Activated T-cell treated with anti-CD3 and anti-CD28 coated beads, Interleukin-2, amount 50 U/mL, for 1 hour (primary cell): ENCODE measurements around the gene TCEANC.
A peak's percentile ranks its signal among the peaks of the same experiment; 100 is the strongest.
"Not testable (repeated sequence)": the region's sequence is repeated elsewhere in the genome, so short reads cannot be mapped to it uniquely, and the experiment has no call there.

Source experiments
- DNase-seq: peaks from one replicate; pipeline ENCODE4 v3.0.0-alpha.2; 2020

The TCEANC gene

GRCh38 chrX:13659063-13659462 lies 6.1 kb downstream of the TCEANC start:
- DNase-seq, result no peak

- DNase-seq, result no peak
Observed at GRCh38 chrX:13661735-13662288, 8.9 kb downstream of the TCEANC start.

GRCh38 chrX:13662355-13662791 lies 9.4 kb downstream of the TCEANC start:
- no peak for DNase-seq

DNA sequence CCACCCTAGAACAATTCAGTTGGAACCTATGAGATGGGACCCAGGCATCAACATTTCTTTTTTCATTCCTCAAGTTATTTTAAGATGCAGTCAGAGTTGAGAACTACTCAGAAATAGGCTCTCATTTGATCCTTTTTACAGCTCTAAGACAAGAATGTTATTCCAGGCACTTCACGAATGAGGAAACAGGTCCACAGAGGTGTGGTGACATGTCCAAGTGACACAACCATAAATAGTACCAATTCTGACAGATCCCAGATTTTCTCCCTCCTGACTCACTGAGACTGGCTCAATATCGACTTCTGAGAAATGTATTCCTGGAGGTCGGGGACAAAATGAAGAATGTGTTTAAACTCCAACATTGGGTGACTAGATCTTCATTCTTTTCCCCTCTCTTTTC lies 11.1 kb downstream of the TCEANC start:
- DNase-seq, result no peak

GRCh38 chrX:13666836-13667235 lies 13.9 kb downstream of the TCEANC start:
- no peak for DNase-seq

- no peak for DNase-seq
Observed at GRCh38 chrX:13667919-13668318, 15.0 kb downstream of the TCEANC start.

DNA sequence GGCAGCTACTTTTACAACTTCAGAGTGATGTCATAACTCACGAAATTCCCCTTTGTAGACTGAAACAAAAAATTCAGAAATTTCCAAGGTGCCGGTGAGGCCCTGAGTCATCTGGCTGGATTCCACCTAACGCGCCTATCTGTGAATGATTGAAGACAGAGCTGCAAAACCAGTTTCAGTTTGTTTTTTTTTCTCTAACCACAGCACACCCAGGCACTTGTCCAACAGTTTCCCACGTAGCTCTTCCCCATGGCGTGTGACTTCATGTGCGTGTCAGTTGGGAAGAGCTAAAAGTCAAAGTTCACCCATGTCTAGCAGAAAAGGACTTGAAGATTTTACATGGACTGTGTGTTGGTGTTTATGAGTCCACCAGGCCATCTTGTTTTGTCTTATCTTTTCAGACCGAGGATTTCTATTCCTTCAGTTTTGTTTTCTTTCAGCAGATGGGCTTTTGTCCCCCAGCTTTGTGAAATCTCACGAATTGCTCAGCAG lies 16.4 kb downstream of the TCEANC start:
- peak; percentile 28 for DNase-seq

DNA sequence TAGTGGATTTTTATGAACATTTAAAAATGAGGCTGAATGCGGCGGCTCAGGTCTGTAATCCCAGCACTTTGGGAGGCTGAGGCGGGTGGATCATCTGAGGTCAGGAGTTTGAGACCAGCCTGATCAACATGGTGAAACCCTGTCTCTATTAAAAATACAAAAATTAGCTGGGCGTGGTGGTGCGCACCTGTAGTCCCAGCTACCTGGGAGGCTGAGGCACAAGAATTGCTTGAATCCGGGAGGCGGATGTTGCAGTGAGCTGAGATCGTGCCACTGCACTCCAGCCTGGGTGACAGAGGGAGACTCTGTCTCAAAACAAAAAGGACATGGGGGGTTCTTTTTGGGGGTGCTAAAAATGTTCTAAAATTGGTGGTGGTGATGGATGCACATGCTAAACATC lies 16.8 kb downstream of the TCEANC start:
- not testable (repeated sequence) for DNase-seq

- DNase-seq, result no peak
Observed at GRCh38 chrX:13670197-13670596, 17.3 kb downstream of the TCEANC start.

- no peak for DNase-seq
Observed at GRCh38 chrX:13673016-13673415, 20.1 kb downstream of the TCEANC start.

- no peak for DNase-seq
Observed at GRCh38 chrX:13676885-13677284, 23.9 kb downstream of the TCEANC start.

GRCh38 chrX:13679700-13680099 lies 26.8 kb downstream of the TCEANC start:
- DNase-seq, result not testable (repeated sequence)

- no peak for DNase-seq
Observed at GRCh38 chrX:13681595-13681994, 28.7 kb downstream of the TCEANC start.

- DNase-seq, result no peak
Observed at GRCh38 chrX:13684361-13684760, 31.4 kb downstream of the TCEANC start.

DNA sequence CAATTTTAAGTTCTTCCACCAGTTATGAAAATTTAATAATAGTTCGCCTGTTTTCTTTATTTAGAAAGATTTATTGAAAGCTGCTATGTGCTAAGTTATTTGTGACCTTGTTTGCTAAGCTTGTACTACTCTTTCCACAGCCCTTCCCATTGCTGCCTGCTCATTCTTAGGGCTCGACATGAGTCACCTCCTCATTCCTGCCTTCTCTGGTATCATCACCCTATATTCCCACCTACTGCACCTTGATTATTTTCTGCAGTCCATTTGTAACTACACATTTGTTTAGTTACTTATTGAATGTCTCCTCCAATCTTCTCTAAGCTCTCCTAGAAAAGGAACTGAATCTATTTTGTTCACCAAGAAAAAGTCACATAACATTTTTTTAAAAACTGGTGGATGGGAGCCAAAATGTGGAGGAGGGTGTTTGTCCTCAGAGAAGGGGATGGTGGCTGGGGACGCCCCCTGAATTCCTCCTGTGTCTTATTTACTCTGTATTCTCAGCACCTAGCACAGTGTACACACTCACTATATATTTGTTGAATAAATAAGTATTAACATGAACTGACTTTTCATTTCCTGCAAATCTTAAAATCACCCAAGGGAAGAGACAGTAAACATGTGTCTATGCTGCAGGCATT lies 32.3 kb downstream of the TCEANC start:
- DNase-seq, result no peak

GRCh38 chrX:13687203-13687602 lies 34.3 kb downstream of the TCEANC start:
- no peak for DNase-seq

GRCh38 chrX:13688384-13688957 lies 35.5 kb downstream of the TCEANC start:
- DNase-seq, result no peak

DNA sequence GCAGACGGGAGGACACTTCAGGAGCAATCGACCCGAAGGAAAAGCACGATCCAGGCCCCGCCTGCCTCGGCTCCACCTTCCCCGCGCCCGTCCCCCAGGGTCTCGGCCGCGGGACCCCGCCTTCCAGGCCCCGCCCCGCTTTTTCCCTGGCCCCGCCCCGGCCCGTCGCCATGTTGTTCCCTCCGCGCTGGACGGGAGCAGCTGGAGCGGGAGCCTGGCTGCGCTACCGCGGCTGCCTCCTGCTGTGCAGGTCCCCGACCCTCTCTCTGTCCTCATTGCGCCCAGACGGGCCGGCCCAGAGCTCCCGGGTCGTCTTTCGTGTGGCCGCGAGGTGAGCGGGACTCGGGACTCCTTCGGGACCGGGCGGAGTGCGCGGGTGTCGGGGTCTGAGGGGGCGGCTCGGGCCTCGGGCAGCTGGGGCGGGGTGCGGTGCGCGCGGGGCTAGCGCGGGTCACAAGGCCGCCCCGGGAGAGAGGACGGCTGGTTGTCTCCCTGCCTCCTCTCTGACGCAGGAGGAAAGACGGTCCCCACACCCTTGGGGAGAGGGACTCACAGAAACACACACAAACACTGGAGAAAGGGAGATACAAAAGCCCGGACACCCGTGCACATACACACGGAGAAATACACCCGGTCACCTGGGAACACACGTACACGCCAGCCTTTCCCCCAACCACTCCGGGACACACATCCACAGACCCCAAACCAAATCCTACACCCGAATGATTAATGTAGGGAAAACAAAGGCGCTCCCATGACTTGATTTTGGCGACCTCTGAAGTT lies 36.2 kb downstream of the TCEANC start, which contains the start of gene RAB9A:
Gene RAB9A, plus strand, starts transcription at position 171 of the 783 bp plus-strand sequence. CDS start 19,619 bp downstream, outside the sequence.
- peak; percentile 87 for DNase-seq

DNA sequence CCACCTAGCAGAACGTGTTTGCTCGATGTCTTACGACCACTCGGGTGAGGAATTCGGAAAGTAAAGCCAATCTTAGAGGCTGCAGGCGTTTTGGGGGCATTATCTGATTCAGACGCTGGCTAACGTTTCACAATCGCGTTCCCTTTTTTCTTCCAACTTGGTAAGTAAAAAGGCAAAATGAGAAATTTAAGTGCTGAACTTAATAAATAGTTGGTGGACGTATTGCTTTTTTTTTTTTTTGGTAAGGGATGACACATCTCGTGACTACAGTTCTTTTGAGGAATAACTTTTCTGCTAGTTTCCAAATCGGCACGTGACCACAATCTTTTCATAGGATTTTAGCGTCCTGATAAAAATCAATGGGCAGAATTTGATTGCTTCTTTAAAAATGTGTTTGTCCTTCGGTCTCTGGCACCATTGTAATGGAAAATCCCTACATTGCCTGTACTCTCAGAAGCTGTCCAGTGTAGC lies 36.8 kb downstream of the TCEANC start:
- DNase-seq, result no peak

GRCh38 chrX:13690836-13691235 lies 37.9 kb downstream of the TCEANC start:
- DNase-seq, result no peak

GRCh38 chrX:13691841-13692371 lies 39.0 kb downstream of the TCEANC start:
- DNase-seq, result no peak

GRCh38 chrX:13692771-13693231 lies 39.9 kb downstream of the TCEANC start:
- DNase-seq, result no peak
